Measurements from ENCODE around the gene VSIG2. TPM values are rescaled to one million over a fixed set of nuclear protein-coding genes. Genes with fewer than 3 reads are reported as not detected.

The VSIG2 gene
- total and polyA plus RNA-seq, 2 donors (not counting 3 experiments of a cell fraction or from before 2014, with no cell fraction given): 1.2 to 7.0 TPM

- H3K4me3 ChIP-seq (replicated peaks in 1 of 3; ENCODE audit: insufficient read depth in 1 of 3, low read depth in 1 of 3, low read length in 3 of 3): peak within 1 kb of the TSS; percentile 59 to 98 (median 62)
- dilution Hi-C loops (cut with MboI; ENCODE audit: extremely low pct_ligation_motif_present, low sequenced_read_pairs) (no loop called here), intact Hi-C loops (cut with micrococcal nuclease) (loop anchor here (1.0 to 2.0 kb wide), 3 partner anchors 37 to 127 kb away; partner anchors contain the start of genes SIAE and SPA17)
- H3K36me3 ChIP-seq (ENCODE audit: control insufficient read depth in 2 of 2, extremely low read depth in 1 of 2, insufficient read depth in 2 of 2, low read length in 2 of 2): no peaks in the 10 kb centered on the region
- H3K9me1 ChIP-seq (replicated peaks; ENCODE audit: control insufficient read depth, extremely low read depth, insufficient read depth, low read length): no peaks in the 10 kb centered on the region
- ChIA-PET POLR2A (interaction anchor here (0.5 to 1.6 kb wide), 4 partner anchors 13 to 83 kb away, joined by 3 to 6 read pairs (median 4); no protein-coding TSS in a partner anchor), CTCF (interaction anchor here (0.9 to 10.2 kb wide), 11 partner anchors 10 to 156 kb away, joined by 4 to 191 read pairs (median 9); partner anchors contain the start of gene ESAM)
- H3K27me3 ChIP-seq (ENCODE audit: control insufficient read depth in 2 of 2, insufficient read depth in 2 of 2, low read length in 2 of 2): no peaks in the 10 kb centered on the region
- peak within 1 kb of the TSS; percentile 84 for H3K9ac ChIP-seq (replicated peaks; ENCODE audit: extremely low read depth, insufficient read depth, low read length)
- no peaks in the 10 kb centered on the region for H4K20me1 ChIP-seq (replicated peaks; ENCODE audit: control insufficient read depth, extremely low read depth, insufficient read depth, low read length)
- DNase-seq (ENCODE audit: low read depth, low spot score): peak; percentile 82
- peaks cover 20% of the 10 kb centered on the region for H3K4me1 ChIP-seq (ENCODE audit: control insufficient read depth, extremely low read depth, insufficient read depth, low read length)
- H3K4me2 ChIP-seq (ENCODE audit: insufficient read depth, low read length): peak within 1 kb of the TSS; percentile 88
- H3K27ac ChIP-seq (ENCODE audit: insufficient read depth, low read depth, low read length): peak within 1 kb of the TSS; percentile 81
- H2AFZ ChIP-seq (ENCODE audit: low read depth, low read length): peak within 1 kb of the TSS; percentile 72
- TF ChIP-seq FOS (IDR thresholded peaks at IDR 0.05; ENCODE audit: borderline replicate concordance, insufficient read depth, low read length) (no peak), POLR2AphosphoS5 (IDR thresholded peaks at IDR 0.05; ENCODE audit: insufficient read depth, low read depth, low read length) (peak; percentile 91), POLR2A (IDR thresholded peaks at IDR 0.05; ENCODE audit: low read depth, low read length) (peak; percentile 81)
- TSS peak; percentile 62 for BruUV-seq (replicated peaks)
- no peaks in the 10 kb centered on the region for H3K9me3 ChIP-seq (replicated peaks; ENCODE audit: control insufficient read depth, insufficient read depth, low read length)
- peaks cover 46% of the 10 kb centered on the region for H3K79me2 ChIP-seq (ENCODE audit: control insufficient read depth, insufficient read depth, low read length)
- FAIRE-seq: peak; percentile 76
These were observed 48.3 kb upstream of the VSIG2 start, which contains the start of gene MSANTD2 for GRCh38 chr11:124800226-124800929. TSS of gene MSANTD2 (minus strand) at chr11:124800406. CDS start at chr11:124800380, 26 bp downstream.

GRCh38 chr11:124799348-124800225, 47.5 kb upstream of the VSIG2 start:
- FAIRE-seq (peak; percentile 4), DNase-seq (ENCODE audit: low read depth, low spot score) (peak; percentile 56)
- peak overlapping the region; percentile 66 for H3K4me2 ChIP-seq (ENCODE audit: insufficient read depth, low read length)
- H3K36me3 ChIP-seq (ENCODE audit: control insufficient read depth in 2 of 2, extremely low read depth in 1 of 2, insufficient read depth in 2 of 2, low read length in 2 of 2): no peaks in the 10 kb centered on the region
- no TSS peak for BruUV-seq (replicated peaks)
- H3K9me3 ChIP-seq (replicated peaks; ENCODE audit: control insufficient read depth, insufficient read depth, low read length): no peaks in the 10 kb centered on the region
- H3K9me1 ChIP-seq (replicated peaks; ENCODE audit: control insufficient read depth, extremely low read depth, insufficient read depth, low read length): no peaks in the 10 kb centered on the region
- no peaks in the 10 kb centered on the region for H4K20me1 ChIP-seq (replicated peaks; ENCODE audit: control insufficient read depth, extremely low read depth, insufficient read depth, low read length)
- no peaks in the 10 kb centered on the region for H3K27me3 ChIP-seq (ENCODE audit: control insufficient read depth in 2 of 2, insufficient read depth in 2 of 2, low read length in 2 of 2)
- CTCF ChIA-PET: interaction anchor here (0.6 to 10.2 kb wide), 20 partner anchors 14 to 156 kb away, joined by 3 to 191 read pairs (median 8); partner anchors contain the start of genes ESAM and ROBO3
- dilution Hi-C loops (cut with MboI; ENCODE audit: extremely low pct_ligation_motif_present, low sequenced_read_pairs) (no loop called here), intact Hi-C loops (cut with micrococcal nuclease) (loop anchor here (1.0 to 2.0 kb wide), 4 partner anchors 38 to 126 kb away; partner anchors contain the start of genes SIAE and SPA17)
- H3K79me2 ChIP-seq (ENCODE audit: control insufficient read depth, insufficient read depth, low read length): peaks cover 54% of the 10 kb centered on the region
- peaks cover 20% of the 10 kb centered on the region for H3K4me1 ChIP-seq (ENCODE audit: control insufficient read depth, extremely low read depth, insufficient read depth, low read length)
- H3K4me3 ChIP-seq (replicated peaks in 1 of 3; ENCODE audit: insufficient read depth in 1 of 3, low read depth in 1 of 3, low read length in 3 of 3): peak overlapping the region; percentile 59 to 98 (median 62)
- TF ChIP-seq MYC (IDR thresholded peaks at IDR 0.05; ENCODE audit: low read depth, low read length): no peak
- no peak for TF ChIP-seq FOS (IDR thresholded peaks at IDR 0.05; ENCODE audit: borderline replicate concordance, insufficient read depth, low read length)
- no peak for TF ChIP-seq POLR2AphosphoS5 (IDR thresholded peaks at IDR 0.05; ENCODE audit: insufficient read depth, low read depth, low read length)
- no peak for TF ChIP-seq GATA2 (IDR thresholded peaks at IDR 0.05; ENCODE audit: insufficient read depth, insufficient read length, low read depth, low read length)
- TF ChIP-seq MAX (IDR thresholded peaks at IDR 0.05; ENCODE audit: insufficient read depth, insufficient read length): no peak
- TF ChIP-seq EZH2 (IDR thresholded peaks at IDR 0.05; ENCODE audit: borderline replicate concordance, low read depth, low read length, severe bottlenecking): no peak
- TF ChIP-seq POLR2A (IDR thresholded peaks at IDR 0.05; ENCODE audit: low read depth, low read length): no peak
- no peak for TF ChIP-seq CTCF (IDR thresholded peaks at IDR 0.05; ENCODE audit: extremely low read depth in 1 of 2, insufficient read depth in 1 of 2, low read depth in 1 of 2, low read length in 2 of 2)
- no peak for TF ChIP-seq JUN (IDR thresholded peaks at IDR 0.05; ENCODE audit: borderline replicate concordance, insufficient read depth, insufficient read length, low read depth)
- H2AFZ ChIP-seq (ENCODE audit: low read depth, low read length): peak overlapping the region; percentile 21
- peak overlapping the region; percentile 81 for H3K27ac ChIP-seq (ENCODE audit: insufficient read depth, low read depth, low read length)
- peak overlapping the region; percentile 84 for H3K9ac ChIP-seq (replicated peaks; ENCODE audit: extremely low read depth, insufficient read depth, low read length)
- POLR2A ChIA-PET: interaction anchor here (0.5 to 1.6 kb wide), 6 partner anchors 14 to 84 kb away, joined by 3 to 6 read pairs (median 4); no protein-coding TSS in a partner anchor
